Omental fat pad (tissue), 4 donors: ENCODE data around the gene CAMK1D. TPM values are rescaled to one million over a fixed set of nuclear protein-coding genes. Genes with fewer than 3 reads are reported as not detected.

Experiments used
- ATAC-seq: fragments of 150-250 bp; one replicate; pipeline ENCODE4 v1.9.1; 2016; ENCODE audit warnings: mild to moderate bottlenecking, moderate library complexity; ENCODE audit not compliant: low FRiP score
- DNase-seq: peaks from one replicate; pipeline ENCODE4 v3.0.0-alpha.2; 2019; ENCODE audit warnings: low spot score
- CTCF ChIP-seq, 3 donors: fragments of 450-650 bp; IDR thresholded peaks; one replicate each; pipeline ENCODE4 v1.5.1; 2016 to 2017; ENCODE audit warnings: antibody characterized with exemption in 3 of 3, mild to moderate bottlenecking in 3 of 3, moderate library complexity in 2 of 3
- total RNA-seq, 4 donors: library from RNA; depleted of rRNA; stranded (reverse); fragments of >200 nt; gene quantifications; one replicate each; pipeline ENCODE4 v1.1.0, GENCODE V29; 2016

The CAMK1D gene
- total RNA-seq, 4 donors from 2014 or later, result 6.0 to 15.8 (median 8.8) TPM

GRCh38 chr10:12615296-12616220 lies 266.2 kb downstream of the CAMK1D start:
- no peak for ATAC-seq

GRCh38 chr10:12617191-12618175 lies 268.1 kb downstream of the CAMK1D start:
- ATAC-seq (no peak), DNase-seq (no peak)
- no peak for TF ChIP-seq CTCF (IDR thresholded peaks at IDR 0.05)

More at GRCh38 chr10:12615296-12616220, 266.2 kb downstream of the CAMK1D start:
- DNase-seq, result no peak
- TF ChIP-seq CTCF (IDR thresholded peaks at IDR 0.05), result no peak

GRCh38 chr10:12622016-12622415 lies 272.7 kb downstream of the CAMK1D start:
- DNase-seq (no peak), ATAC-seq (no peak)
- no peak for TF ChIP-seq CTCF (IDR thresholded peaks at IDR 0.05)

GRCh38 chr10:12622691-12623090 lies 273.3 kb downstream of the CAMK1D start:
- no peak for TF ChIP-seq CTCF (IDR thresholded peaks at IDR 0.05)
- DNase-seq (no peak), ATAC-seq (no peak)

- no peak for ATAC-seq
- no peak for DNase-seq
- no peak for TF ChIP-seq CTCF (IDR thresholded peaks at IDR 0.05)
These were observed 276.2 kb downstream of the CAMK1D start for GRCh38 chr10:12625393-12626023.

GRCh38 chr10:12628153-12628552 lies 278.8 kb downstream of the CAMK1D start:
- ATAC-seq, result no peak
- no peak for TF ChIP-seq CTCF (IDR thresholded peaks at IDR 0.05)
- DNase-seq, result no peak
